Skeletal muscle cell (primary cell): ENCODE data around the gene CCDC187.
"Not testable (repeated sequence)": the region's sequence is repeated elsewhere in the genome, so short reads cannot be mapped to it uniquely, and the experiment has no call there.

Source experiments
- DNase-seq: peaks from one replicate; pipeline ENCODE4 v3.0.0-alpha.2; 2010; ENCODE audit warnings: low read depth
- H3K4me3 ChIP-seq: 2 replicates; pipeline ENCODE4 v1.5.1; 2011; ENCODE audit warnings: low read depth, mild to moderate bottlenecking, control low read depth, low read length, moderate library complexity

CCDC187 gene

GRCh38 chr9:136236471-136237410 is 67.2 kb downstream of the CCDC187 start:
- DNase-seq, H3K4me3 ChIP-seq: not testable (repeated sequence)

DNA sequence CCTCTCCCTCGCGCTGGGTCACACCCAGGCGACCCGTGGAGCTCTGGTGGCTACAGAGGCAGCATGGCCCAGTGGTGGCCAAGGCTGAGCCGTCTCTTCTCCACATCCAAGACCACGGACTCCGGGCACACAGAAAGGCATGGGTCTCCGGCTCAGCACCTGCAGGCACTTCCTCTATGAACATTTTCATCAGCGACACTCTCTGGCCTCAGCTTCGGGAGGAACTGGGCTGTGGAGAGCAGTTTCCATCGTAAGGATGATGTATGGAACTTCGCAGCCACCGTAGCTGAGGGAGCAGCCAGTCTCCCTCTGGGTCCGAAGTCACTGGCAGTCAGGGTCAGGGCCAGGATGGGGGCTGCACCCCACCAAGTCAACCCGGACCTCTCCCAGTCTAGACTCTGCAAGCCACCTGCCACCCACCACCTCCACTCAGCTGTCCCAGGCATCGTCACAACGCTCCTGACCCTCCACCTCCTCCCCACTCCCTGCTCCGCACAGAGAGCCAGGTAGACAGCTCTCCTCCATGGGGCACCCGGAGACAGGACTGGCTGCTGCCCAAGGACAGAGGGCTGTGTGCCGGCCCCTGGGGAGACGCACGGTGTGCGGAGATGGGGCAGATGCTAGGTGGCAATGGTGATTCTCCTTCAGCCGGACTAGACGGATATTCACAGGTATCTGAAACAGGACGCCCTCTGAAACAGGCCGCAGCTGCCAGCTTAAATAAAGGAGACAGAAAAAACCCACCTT is 68.0 kb downstream of the CCDC187 start:
- no peak for DNase-seq
- H3K4me3 ChIP-seq: no peak overlapping the region

GRCh38 chr9:136235171-136235570 is 68.7 kb downstream of the CCDC187 start:
- DNase-seq: no peak
- no peak overlapping the region for H3K4me3 ChIP-seq

- DNase-seq: no peak
- no peak overlapping the region for H3K4me3 ChIP-seq
These were observed 69.3 kb downstream of the CCDC187 start for GRCh38 chr9:136234597-136234996.

- H3K4me3 ChIP-seq: no peak overlapping the region
- DNase-seq: no peak
These were observed 70.0 kb downstream of the CCDC187 start for GRCh38 chr9:136233868-136234267.

- no peak for DNase-seq
These were observed 70.5 kb downstream of the CCDC187 start for GRCh38 chr9:136233411-136233810.

DNA sequence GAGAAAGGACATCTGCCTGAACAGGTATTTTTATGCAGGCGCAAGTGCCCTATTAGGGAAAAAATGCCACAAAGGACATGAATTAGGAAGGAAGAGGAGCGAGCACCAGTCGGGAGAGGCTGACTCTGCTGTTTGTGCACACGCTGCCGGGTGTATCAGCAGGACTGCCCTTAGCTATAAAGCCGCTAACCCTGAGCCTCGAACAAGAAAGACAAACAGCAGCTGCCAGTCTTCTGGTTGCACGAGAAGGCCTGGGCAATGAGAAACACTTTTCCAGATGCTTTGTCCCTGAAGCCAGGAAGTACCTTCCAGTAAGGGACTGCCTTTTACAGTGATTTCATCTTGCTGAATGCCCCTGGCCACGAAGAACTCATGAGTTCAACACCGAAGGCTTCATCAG is 70.9 kb downstream of the CCDC187 start:
- H3K4me3 ChIP-seq: no peak overlapping the region
- no peak for DNase-seq

More at GRCh38 chr9:136233411-136233810, 70.5 kb downstream of the CCDC187 start:
- H3K4me3 ChIP-seq: no peak overlapping the region

DNA sequence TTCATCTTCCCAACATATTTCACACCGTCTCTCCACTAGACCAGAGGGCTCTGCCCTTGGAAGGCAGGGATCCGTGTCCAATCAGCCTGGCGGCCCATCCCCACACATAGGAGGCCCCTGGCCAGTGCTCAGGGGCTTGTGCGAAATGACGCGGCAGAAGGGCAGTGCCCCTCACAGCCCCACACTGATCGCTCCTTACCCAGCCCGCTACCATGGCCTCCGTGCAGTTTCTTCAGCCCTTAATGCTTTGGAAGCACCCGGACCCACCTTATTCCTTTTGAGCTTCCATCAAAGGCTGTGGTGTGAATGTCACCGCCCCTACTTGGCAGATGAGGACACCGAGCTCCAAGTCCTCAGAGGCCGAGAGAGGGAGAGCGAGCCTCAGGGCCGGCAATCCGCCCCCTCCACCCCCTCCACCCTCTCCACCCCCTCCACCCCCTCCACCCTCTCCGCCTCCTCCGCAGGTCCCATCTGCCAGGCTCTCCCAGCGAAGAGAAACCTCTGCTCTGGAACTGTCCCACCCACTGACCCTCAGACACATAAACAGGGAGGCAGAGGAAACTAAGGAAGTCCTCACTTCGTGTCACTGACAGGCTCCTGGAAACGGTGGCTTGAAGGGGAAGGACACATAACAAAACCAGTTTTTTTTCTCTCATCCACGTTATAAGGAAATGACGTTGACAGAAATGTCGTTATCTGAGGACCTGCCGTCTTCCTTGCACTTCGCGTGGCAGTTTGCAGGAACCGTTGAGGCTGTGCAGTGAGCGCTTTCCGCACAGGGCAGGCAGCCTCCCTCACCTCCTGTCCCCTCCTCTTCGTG is 72.2 kb downstream of the CCDC187 start:
- H3K4me3 ChIP-seq: no peak overlapping the region
- no peak for DNase-seq

GRCh38 chr9:136230773-136231172 is 73.1 kb downstream of the CCDC187 start:
- DNase-seq: no peak
- no peak overlapping the region for H3K4me3 ChIP-seq

DNA sequence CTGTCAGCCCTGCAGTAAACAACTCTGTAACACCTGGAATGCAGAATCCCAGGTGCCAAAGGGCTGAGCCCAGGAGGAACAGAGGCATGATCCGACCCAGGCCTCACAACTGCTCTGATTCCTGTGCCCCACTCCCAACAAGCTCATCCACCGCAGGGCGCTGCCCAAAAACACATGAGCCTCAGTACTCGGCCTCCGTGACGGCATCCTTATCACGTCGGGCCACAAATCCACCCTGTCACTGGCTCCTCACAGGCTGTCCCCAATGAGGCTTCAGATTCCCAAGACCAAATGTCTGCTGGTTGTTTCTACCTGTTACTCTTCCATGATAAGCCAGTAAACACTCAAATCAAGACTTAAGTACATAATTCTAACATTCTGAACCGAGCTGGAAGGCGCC is 73.5 kb downstream of the CCDC187 start:
- H3K4me3 ChIP-seq: no peak overlapping the region
- no peak for DNase-seq

DNA sequence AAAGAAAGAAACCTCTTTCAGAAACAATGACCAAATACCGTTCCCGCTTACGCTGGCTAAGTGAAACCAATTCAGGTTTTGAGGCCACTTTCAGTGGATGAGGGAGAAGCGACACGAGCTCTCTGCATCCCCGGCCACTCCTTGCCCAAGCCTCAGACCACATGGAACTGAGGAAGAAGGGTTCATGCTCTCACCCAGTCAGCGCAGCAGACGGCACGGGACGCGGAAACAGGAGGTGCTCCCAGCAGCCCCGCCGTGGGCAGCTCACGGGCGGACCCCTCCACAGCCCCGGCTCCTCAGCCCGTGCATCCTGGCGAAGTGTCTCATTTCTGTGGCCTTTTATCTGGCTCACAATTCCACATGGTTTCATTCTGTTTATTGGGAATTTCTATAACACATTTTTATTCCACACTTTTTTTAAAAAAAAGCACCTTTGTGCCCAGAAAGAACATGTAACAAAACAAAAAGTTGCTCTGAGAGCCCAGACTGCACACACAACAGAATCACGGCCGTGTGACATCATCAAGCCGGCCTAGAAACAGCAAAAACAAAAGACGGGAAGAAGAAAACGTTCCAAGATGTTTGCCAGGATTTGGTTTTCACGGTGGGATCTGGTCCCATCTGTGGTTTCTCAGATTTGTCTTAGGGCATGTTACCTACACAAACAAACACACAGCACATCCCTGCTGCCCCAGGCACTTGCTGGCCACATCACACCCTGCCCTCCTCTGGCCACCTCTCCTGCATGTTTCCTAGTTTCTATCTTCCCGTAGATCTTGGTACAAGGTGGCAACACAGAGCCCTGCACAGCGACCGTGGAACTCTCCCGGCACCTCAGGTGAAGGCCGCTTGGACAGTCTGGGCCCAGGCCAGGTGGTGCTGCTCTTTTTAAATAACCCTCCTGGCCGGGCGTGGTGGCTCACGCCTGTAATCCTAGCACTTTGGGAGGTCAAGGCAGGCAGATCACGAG is 74.5 kb downstream of the CCDC187 start:
- DNase-seq: no peak
- no peak overlapping the region for H3K4me3 ChIP-seq

DNA sequence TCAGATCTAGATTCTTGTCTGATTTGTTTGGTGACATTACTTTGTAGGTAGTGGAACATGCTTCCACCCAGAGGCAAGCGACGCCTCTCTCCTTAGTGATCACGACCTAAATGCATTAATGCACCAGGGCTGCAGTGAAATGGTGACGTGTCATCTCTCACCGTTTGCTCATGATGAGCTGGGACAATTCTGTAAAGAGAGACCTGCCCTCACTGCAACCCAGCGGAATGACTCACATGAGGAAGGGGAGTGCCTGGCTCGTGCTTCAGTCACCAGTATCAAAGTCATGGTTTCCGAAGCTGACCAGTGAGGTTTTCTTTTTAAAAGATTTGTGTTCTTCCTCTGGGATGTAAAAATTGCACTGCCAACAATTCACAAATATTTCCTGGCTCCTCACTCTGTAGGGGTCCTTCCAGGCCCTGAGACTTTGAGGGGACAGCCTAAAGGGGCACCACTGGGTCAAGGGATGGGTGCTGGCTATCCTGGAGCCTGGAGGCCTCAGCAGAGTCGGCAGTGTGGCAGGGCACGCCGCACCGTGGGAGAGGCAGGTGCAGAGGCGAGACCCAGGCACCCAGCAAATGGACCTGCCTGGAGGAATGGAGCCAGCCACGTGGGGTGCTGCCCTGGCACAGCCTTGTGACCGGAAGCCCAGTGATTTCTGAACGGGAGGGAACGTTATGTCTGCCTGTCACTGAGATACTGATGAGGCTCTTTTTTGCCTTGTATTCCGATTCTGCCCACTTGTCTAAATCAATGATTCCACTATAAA is 75.6 kb downstream of the CCDC187 start:
- peak; percentile 29 for DNase-seq
- no peak overlapping the region for H3K4me3 ChIP-seq

DNA sequence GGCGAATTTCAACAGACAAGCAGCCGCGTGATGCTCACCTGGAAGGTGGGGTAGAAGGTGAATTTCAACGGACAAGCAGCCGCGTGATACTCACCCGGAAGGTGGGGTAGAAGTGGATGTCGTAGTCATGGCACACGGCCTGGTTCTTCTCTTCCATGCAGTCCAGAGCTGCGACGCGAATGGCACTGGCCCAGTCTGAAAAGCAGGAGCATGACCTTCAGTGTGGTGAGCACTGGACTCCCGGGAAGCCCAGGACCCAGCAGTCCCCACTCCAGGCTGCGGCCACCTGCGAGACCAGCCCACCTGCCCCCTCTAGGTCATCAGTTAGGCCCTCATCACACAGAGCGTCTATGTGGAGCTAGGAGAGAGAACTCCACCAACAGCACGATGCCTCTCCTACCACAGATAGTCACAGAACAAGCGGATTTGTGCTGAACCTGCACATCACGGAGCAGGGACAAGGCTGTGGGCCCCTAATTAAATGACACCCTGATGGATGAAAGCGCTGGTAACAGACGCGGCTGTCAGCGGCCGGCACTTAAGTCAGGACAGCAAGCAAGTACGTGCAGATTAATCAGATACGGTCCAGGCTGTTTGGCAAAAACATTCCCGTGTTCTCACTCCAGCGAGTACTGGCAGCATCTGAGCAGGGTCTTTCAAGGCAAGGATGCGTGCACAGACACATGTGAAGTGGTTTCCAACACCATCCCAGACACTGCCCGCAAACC is 77.0 kb downstream of the CCDC187 start:
- H3K4me3 ChIP-seq: no peak overlapping the region
- no peak for DNase-seq

DNA sequence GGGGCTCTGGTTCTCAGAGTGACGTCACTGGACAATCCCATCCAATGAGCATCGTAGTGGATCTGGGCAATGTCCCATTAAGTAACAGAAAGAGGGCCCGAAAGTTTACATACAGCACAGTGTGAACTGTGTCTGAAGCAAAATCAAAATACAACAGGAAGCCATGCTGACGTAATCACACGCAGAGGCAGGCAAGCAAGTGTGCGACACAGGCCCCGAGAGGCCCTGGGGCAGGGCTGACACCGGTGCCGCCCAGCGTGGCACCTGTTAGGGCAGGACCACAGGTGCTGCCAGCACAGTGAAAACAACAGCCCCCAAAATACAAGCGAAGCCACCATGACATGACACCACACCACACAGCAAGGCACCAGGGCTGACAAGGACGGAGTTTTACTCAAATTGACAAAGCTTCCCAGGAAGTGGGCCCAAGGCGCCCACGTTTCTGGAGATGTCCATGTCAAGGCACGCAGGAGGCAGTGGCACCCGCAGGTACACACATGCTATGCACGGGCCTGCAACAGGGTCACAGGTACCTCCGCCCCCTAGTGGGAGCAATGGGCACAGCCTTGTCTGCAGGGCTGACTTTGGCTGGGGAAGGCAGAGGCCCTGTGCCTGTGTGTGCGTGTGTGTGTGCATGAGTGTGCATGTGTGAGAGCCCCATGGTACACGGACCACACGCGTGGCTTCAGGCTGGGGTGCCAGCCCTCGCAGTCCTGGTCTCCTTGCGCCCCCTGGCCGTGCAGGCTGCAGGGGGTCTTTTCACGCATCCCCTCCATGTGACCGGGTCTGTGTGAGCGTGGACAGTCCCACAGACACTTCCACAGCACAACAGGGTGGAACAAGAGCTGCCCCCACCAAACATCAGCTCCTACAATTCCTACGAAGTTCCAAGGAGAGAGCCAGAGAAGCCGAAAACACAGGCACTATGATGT is 77.9 kb downstream of the CCDC187 start:
- no peak for DNase-seq
- no peak overlapping the region for H3K4me3 ChIP-seq

GRCh38 chr9:136225366-136225747 is 78.5 kb downstream of the CCDC187 start:
- DNase-seq: no peak
- no peak overlapping the region for H3K4me3 ChIP-seq

GRCh38 chr9:136223871-136224640 is 79.8 kb downstream of the CCDC187 start:
- DNase-seq: no peak
- H3K4me3 ChIP-seq: no peak overlapping the region
